Gastroesophageal sphincter (tissue), 3 donors: ENCODE measurements around the gene UPB1.

ENCODE experiments used
- EP300 ChIP-seq: sonication (generic); formaldehyde crosslinking; IDR thresholded peaks from one replicate; pipeline ENCODE4 v1.6.1; 2017; ENCODE audit warnings: antibody characterized with exemption, mild to moderate bottlenecking
- POLR2A ChIP-seq, 2 donors: fragments of 450-650 bp; IDR thresholded peaks; one replicate each; pipeline ENCODE4 v1.6.1; 2017; ENCODE audit warnings: antibody characterized with exemption in 2 of 2, mild to moderate bottlenecking in 2 of 2, moderate library complexity in 1 of 2
- POLR2AphosphoS5 ChIP-seq: sonication (generic); formaldehyde crosslinking; IDR thresholded peaks from one replicate; pipeline ENCODE4 v1.6.1; 2017; ENCODE audit warnings: antibody characterized with exemption
- TF ChIP-seq, protein P1 (sequence below), 4 experiments: fragments of 200-600 bp in 2 of 4; fragments of 450-650 bp in 2 of 4; sonication (generic) in 1 of 4; IDR thresholded peaks; one replicate each; pipeline ENCODE4 v1.5.1; 2017 to 2019; ENCODE audit warnings: antibody characterized with exemption in 4 of 4, mild to moderate bottlenecking in 2 of 4, moderate library complexity in 2 of 4

- TF ChIP-seq, protein P1, sequence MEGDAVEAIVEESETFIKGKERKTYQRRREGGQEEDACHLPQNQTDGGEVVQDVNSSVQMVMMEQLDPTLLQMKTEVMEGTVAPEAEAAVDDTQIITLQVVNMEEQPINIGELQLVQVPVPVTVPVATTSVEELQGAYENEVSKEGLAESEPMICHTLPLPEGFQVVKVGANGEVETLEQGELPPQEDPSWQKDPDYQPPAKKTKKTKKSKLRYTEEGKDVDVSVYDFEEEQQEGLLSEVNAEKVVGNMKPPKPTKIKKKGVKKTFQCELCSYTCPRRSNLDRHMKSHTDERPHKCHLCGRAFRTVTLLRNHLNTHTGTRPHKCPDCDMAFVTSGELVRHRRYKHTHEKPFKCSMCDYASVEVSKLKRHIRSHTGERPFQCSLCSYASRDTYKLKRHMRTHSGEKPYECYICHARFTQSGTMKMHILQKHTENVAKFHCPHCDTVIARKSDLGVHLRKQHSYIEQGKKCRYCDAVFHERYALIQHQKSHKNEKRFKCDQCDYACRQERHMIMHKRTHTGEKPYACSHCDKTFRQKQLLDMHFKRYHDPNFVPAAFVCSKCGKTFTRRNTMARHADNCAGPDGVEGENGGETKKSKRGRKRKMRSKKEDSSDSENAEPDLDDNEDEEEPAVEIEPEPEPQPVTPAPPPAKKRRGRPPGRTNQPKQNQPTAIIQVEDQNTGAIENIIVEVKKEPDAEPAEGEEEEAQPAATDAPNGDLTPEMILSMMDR (IDR thresholded peaks at IDR 0.05), result peak in 3 of 4 experiments; percentile 15 to 68 (median 56)
- TF ChIP-seq POLR2A (IDR thresholded peaks at IDR 0.05) (peak; percentile 28 to 57), POLR2AphosphoS5 (peak; percentile 92), EP300 (no peak)
These were observed 60.3 kb downstream of the UPB1 start, which contains the start of gene SNRPD3 for GRCh38 chr22:24555165-24556039.
